Stimulated activated CD8-positive, alpha-beta memory T cell treated with anti-CD3 and anti-CD28 coated beads, Interleukin-15, amount 100 ng/mL, for 48 hours (primary cell): Measurements from ENCODE around the gene CCDC102A.

ENCODE experiments used
- DNase-seq, 2 donors: peaks; one replicate each; pipeline ENCODE4 v3.0.0-alpha.2; 2020; ENCODE audit warnings: low read depth in 2 of 2

The CCDC102A gene

DNA sequence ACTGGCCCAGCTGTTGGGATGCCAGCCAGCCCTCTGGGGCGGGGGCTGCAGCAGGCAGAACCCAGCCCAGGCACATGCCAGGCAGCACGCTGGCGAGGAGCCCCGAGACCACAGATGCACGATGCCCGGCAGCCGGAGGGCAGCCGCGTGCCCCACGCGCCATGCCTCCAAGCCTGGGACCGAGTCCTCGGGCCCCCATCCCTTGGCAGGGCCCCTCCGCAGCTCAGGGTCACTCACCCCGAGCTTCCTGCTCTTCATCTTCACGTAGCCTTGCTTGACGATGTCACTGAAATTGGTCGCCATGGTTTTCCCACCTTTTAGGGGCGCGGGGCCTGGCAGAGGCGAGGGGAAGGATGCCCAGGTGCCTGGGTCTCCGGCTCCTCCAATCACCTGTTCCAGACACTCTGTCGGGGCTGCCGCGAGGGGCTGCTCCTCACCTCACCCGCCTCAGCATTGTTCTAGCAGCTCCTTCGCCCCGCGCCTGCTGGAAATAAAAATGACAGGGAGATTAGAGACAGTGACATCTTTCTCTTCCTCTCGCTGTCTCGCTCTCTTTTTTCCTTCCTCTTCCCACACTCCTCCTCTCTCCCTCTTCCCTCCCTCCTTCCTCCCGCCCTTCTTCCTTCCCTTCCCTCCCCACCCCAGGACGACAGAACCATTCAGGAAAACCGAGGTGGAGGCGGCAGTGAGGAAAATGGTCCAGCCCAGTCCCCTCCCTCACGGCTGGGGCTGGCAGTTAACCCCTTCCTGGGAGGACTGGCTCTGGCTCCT is 57.0 kb downstream of the CCDC102A start:
- no peak for DNase-seq

DNA sequence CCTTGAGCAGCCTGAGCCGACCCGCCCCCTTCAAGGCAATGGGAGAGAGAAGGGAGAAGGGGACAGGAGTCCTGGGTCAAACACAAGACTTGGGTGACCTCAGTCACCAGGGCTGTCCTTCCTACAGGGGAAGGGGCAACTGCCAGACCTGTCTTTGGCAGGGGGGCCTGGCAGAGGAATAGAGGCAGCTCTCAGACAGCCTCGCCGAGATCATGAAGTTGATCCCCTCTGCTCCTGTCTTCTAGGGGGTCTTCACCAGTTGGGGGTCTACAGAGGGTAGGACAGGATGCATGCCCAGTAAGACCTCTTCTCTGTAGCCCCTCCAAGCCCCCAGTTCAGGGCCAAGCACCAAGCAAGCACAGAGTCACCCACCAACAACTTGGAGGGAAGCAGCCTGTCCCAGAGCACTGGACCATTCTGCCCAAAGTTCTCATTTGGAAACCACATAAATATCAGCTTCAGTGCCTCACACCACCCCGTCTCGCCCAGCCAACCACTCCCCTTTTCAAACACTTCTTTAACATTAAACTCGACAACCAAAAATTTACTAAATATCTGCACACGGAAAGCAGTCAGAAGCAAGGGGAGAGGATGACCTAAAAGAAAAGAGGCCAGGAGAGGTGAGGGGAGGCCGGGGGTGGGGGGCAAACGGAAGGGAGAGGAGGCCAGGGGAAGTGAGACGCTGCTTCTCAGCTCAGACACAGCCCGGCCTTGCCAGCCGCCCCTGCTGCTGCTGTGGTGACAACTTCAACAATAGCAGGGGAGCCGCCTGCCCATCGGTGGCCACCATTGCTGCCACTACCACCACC is 57.8 kb downstream of the CCDC102A start:
- DNase-seq = no peak

DNA sequence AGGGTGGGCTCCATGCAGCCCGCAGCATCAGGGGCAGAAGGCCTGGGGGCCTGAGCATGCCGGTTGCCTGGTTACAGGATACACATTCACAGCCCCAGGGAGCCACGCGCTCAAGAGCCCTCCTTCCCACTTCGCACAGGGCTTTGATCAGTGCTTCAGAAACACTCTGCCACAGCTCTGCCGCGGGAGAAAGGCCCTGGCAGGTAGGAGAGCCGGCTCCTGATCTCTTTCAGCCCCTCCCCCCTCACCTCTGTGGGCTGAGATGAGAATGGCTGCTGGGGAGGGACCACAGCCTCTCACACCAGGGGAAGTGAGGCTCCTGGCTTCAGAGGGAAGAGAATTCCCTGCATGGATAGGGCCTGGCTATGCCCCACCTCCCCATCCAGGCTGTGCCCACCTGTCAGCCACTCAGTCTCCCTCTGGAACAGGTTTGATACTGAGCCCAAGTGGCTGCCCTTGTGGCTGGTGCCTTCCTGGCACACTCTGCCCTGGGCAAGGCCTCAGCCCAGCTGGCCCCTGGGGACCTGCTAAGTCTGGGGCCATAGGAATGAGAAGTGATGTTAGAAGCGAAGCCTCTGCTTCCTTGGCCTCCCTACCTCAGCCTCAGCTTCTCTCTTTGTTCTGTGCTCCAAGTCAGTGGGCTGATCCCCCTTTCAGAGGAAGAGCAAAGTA is 58.7 kb downstream of the CCDC102A start:
- DNase-seq = no peak

DNA sequence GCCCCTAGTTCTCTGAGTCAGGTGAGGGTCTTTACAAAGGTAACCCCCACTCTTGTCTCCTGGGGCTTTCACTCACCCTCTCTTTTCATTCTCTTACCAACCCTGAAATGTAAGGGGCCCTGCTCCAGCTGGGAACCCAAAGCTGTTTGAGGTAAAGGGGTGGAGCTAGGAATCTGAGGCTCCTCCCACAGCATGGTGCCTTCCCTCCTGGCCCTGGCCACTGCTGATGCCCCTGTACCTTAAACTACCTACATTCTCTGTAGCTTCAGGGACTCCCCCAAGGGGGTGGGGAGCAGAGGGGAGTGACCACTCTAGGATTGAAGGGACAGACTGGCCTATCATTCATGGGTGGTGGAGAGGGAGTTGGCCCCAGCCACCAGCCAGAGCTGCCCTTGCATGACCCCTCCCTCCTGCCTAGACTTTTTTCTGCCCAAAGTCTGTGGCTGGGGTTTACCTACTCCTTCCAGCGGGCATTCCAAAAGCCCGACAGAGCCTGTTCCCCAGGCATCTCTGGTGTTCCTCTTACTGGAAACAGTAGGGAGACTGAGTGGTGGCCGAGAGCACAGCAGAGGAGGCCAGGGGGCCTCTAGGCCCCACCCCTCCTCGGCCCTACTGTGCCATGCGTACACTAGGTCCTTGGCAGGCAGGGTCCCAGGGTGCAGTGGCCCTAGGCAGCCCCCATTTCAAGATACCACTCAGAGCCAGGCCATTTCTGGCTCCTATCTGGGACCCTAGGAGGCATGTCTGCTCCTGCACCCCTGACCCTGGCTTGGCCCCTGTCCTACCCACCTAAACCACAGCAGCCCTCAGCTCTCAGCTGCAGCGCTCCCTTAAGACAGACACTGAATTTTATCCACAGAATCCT is 59.6 kb downstream of the CCDC102A start:
- DNase-seq = no peak

DNA sequence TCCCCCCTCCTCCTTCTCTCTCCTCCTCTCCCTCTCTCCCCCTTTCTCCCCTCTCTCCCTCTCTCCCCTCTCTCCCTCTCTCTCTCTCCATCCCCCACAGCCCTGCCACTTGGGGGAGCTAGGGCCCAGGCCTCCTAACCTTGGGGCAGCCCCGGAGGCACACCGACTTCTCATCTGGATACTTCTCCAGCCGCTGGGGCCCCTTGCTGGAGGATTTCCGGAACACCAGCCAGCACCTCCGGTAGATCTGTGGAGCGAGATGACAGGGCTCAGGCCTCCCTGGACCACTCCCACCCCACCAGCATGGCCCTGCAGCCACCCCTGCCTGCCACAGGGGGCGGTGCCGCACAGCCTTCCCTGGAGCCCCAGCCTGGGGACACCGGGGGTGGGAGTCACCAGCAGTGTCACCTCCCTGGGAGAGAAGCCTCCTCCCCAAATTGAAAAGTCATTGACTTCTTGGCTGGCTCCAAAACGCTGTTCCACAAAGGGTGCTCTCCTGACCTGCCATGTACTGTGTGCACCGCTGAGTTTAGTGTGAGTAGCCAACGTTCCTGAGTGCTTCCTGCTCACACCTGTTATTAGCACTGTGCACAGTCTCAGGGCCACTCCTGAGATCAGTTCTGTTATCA is 60.5 kb downstream of the CCDC102A start:
- peak; percentile 72 to 76 for DNase-seq

DNA sequence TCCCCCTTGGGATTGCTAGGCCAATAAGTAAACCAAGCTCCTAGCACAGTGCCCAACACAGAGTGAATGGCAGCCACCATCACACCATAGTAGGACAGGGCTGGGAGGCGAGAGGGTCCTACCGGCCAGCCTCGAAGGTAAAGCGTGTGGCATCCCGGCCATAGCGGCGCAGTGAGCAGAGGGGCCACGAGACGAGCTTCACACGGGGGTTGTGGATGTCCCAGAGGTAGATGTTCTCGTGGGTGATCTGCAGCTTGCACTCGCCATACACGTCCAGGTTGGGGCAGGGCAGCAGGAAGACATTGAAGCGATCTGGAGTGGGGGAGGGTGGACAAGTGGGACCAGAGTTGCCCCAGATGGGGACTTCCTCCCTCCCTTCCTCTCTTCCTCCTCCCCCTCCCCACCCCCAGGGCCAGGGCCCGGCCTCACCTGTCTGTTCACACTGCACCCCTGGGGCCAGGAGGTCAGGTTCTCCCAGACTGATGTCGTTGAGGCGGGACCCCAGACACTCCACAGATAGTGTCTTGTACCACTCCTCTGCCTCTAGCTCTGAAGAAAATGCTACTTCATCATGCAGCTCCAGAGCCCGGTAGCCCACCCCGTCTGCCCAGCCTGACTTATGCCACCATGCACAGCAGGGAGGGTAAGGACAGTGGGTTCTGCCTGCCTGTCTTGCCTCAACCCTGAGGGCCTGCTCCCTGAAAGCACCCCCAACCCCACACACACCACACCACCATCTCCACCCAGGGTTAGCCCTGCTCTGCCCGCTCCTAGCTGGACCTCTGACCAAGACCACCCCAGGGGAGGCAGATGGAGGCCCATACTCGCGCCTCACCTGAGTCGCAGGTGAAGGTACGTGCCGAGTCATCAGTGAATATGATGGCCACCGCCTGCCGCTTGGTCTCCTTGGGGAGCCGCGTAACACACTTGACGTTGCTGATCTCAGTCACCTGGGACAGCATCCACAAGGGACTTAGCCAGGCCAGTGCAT is 61.4 kb downstream of the CCDC102A start:
- no peak for DNase-seq

DNA sequence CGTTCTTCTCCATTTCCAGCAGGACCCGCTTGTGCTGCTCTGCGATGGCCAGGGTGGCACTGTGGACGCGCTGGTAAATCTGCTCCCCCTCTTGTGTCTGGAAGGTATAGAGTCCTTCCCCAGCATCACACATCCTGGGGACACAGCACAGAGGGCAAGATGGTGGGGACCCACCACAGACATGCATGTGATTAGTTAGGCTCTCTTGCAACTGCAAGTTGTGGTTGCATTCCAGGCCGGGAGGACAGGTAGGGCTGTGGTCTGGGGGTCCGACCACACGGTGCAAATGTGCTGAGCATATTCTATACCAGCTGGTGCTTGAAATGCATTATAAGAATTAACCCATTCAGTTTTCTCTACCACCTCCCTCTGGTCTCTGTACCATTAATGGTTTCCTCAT is 62.5 kb downstream of the CCDC102A start:
- no peak for DNase-seq

DNA sequence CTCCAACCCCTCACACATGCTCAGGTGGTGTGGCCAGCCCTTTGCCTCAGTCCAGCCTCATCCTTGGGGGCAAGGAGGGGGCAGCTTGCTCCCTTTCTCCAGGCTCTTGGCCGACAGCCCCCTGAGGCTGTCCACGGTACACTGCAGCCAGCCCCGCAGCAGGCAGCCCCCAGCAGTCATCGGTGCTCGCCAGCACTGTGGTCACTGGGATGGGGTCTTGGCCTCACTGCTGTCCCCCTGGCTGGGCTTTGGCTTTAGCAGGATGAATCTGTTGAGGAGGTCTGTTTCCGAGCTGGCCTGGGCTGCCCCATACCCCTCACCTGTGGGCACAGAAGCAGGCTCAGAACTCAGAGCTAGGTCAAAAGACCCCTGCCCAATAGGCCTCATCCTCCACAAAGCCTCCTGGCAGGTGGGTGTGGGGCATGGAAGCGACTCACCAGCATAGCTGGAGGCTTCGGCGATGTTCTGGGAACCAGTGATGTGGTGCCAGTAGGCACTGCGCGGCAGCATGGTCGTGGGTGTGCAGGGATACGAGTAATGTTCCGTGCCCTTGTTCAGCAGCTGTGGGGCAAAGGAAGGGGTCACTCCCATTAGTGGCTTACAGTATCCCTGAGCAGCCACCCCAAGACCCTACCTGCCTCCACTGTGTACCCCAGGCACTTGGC is 63.1 kb downstream of the CCDC102A start:
- no peak for DNase-seq

DNA sequence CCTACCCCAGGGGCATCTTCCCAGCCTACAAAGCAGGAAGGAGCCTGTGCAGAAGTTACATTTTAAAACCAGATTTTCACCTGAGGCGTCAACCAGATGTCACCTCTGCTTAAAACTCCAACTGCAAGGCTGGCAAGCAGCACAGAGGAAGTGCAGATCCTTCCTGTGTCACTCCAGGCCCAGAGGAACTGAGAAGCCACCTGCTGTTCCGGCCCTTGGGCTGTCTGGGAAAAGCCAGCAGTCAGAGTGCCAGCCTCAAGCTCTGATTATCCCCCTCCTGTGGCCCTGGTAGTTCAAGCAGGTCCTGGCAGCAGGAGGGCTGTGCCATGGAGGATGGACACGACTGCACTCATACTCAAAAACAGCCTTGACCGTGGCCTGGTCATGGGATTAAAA is 63.7 kb downstream of the CCDC102A start:
- DNase-seq = no peak

DNA sequence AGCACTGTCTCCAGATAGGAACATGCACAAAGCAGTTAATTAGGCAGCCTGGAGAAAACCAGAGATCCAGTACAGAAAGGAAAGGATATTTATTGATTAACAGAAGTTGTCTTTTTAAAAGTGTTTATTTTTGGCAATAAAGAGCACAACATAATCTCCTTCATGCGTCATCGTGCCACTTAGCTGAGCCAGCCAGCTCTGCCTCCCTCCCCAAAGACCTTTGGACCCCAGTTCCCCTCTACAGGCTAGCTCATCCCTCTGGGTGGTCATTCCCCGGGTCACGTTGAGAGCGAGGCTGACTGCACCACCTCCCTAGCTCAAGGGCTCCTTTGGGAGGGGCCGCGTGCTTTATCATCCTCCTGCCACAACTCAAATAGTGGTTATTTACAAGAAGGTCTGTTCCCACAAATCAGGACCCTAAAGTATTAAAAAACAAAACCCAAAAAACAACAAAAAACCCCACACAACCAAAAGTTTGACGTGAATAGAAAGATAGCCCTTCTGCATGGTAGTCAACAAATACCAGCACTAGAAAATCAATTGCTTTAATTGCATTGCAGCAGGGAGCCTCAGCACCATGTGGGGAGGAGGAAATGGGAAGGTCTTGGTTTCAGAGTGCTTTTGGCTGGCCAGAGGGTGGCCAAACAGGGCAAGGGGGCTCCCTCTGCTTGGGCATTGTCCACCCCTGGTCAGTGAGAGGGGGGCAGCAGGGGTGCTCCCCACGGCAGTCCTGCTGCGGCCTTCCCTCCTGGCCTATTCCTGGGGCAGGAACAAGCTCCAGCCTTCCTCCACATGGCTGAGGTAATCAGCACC is 64.3 kb downstream of the CCDC102A start:
- DNase-seq = no peak

DNA sequence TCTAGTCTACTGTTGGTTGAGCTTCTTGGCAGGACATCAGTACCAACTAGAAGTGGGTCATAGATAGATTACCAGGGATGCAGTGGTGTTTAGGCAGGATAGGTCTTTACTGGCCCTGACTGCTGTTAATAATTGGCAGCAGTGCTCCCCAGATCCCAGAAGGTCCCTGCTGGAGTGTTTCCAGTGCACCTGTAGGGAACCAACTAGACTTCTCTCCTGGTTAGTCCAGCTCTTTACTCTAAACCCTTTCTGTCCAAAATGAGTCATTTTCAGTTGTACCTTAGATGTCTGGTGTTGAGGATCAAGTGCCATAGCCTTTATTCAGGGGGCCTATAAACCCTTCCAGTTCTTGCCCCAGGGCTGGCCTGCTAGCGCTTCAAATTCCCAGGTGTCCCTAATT is 65.2 kb downstream of the CCDC102A start:
- no peak for DNase-seq

DNA sequence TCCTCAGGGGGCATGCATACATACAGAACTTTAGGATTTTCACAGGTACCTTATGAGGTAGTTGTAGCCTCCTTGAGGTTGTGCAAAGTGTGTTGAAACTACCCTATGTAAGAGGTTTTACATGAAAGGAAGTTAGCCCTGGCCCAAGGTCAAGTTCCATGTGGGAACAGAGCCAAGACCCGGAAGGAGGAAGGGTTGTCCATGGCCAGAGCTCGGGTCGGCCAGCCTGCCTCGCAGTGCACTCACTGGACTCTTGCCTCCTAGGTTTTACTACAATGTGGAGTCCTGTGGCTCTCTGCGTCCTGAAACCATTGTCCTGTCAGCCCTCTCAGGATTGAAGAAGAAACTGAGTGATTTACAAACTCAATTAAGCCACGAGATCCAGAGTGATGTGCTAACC is 65.7 kb downstream of the CCDC102A start:
- DNase-seq = no peak

DNA sequence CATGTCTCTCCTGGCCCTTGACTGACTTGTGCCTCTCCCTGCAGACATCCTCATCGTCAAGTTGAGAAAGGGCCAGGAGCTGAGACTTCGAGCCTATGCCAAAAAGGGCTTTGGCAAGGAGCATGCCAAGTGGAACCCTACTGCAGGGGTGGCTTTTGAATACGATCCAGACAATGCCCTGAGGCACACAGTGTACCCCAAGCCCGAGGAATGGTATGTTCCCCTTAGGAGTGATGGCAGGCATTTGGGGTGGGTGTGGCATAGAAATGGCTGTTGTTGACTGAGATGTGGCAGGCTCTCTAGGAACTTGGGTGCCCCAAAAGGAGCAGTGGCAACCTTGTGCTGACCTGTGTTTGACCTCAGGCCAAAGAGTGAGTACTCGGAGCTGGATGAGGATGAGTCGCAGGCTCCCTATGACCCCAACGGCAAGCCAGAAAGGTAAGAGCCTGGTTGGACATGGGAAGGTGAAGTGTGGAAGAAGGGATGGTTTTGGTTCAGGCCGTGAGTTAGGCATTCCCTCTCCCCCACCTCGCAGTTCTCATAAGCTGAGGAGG is 66.4 kb downstream of the CCDC102A start:
- DNase-seq = no peak

DNA sequence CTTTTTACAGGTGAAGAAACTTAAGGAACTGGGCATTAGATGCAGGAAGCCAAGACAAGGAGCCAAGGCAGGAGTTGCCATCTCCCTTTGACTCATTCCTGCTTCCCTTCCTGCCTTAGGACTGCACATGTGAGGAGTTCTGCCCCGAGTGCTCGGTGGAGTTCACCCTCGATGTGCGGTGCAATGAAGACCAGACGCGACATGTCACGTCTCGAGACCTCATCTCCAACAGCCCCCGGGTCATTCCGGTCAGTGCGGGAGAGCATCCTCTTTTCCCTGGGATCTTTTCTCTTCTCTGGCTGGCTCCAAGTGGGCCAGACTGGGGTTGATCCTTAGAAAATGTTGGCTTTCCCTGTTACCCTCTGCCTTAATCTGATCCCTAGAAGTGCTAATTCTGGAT is 67.3 kb downstream of the CCDC102A start:
- DNase-seq = no peak

DNA sequence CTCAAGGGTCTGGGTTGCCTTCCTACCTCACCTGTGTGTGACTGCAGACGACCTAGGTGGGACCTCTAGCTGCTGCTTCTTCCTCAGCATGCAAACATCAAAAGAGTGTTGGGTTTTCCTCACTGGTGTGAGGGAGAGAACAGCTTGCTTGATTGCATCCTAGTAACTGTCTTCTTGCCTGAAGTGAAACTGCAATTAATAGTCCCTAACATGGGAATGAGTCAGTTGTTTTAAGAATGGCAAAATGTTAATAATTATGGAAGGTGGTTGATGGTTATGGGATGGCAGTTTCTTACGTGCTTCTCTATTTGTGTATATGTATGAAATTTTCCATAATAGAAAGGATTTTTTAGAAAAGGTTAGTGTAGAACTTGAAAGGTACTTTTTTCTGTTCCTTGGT is 68.0 kb downstream of the CCDC102A start:
- DNase-seq = no peak

DNA sequence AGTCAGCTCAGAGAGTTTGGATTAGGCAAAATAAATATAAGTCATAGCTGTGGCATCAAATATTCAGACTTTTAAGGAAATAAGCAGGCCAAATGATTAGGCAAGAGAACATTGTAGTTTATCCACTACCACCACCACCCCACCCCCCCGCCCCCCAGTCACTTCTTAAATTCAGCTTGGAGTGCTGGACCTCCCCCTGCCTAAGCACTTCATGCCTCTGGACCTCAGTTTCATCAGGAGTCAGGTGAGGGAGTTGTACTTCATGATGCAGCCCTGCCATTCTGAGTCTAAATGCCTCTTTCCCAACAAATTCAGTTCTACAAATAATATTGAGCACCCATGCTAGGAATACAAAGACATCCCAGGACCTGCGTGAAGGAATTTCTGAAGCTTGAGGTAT is 71.8 kb downstream of the CCDC102A start:
- DNase-seq = no peak

DNA sequence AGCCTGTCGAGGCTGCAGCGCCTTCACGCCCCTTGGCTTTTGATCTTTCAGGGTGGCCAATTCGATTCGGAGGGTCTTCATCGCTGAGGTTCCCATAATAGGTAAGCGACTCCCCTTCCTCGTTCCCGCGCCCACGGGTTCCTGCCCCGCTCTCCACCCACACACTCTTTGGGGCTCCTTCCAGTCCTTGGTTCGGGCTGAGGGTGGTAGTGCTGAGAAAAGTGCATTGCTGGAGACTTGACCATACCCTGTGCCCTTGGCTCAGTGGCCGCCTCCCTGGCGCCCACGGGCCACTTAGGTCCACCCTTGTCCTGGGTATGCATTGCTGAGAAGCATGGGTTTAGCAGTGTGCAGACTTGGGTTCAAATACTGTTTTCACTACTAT is 73.4 kb downstream of the CCDC102A start:
- DNase-seq = no peak

DNA sequence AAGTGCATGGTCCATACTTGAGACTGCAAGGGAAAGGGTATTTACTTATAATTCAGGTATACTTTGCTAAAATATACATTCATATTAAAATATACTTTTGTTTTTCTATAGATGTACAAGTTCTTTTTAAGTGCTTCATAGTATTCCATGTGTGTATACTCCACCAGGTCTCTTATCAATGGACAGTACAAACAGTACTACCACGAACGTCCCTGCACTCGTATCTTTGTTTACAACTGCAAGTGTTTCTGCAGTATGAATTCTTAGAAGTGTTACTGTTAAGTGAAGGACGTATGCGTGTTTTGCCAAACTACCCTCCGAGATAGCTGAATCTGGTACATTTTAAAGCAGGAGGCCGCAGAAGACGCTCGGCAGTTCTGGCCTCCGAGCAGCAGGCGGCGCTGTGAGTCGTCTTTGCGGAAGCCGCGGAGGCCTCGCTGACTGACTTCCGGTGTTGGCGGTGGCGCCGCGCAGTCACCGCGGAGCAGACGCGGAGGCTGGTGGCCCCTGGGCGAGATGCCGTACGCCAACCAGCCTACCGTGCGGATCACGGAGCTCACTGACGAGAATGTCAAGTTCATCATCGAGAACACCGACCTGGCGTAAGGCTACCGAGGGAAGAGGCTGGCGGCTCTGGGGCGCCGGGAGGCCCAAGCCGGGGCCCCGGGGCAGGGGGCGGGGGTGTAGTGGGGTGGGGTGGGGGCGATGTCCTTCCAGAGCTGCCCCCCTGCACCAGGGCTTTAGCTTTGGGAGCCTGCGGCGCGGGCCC is 74.0 kb downstream of the CCDC102A start, which contains the start of gene POLR2C:
TSS of gene POLR2C (plus strand) at position 471 of the 769 bp plus-strand sequence. CDS start at position 517, 46 bp downstream.
- DNase-seq = peak; percentile 86 to 88
